ENCODE measurements around the gene TAGLN3.

TAGLN3 gene

DNA sequence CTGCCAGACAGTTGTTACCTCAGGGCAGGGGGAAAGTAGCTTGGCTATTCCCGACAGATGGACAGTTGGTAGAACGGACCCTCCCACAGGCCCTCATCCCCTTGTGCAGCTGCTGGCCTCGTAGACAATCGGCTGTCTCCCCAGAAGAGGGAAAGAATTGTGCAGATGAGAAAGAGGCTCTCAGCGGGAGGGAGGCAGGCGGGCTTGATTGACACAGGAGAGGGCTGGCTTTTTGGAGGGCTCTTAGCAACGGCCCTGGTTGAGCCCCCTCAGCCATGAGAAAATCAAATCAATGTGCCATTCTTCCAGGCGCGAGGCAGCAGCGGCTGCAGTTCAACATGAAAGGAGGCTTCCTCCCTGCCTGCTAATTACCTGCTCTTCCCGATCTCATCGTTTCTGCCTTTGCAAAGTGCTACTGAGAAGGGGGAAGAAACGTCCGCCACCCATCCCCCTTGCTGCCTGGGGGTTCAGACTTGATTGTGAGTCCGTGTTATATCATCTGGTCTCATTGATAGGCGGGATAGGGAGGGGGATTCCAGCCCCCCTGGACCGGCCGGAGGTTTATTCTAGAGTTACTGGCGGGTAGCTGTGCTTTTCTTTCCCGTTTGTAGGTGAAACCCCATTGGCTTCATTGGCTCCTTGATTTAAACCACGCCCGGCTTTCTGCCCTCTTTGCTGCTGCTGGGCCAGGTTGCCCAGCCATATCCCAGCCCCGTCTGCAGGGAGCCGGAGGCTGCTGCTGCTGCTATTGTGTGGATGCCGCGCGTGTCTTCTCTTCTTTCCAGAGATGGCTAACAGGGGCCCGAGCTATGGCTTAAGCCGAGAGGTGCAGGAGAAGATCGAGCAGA lies at the start of gene TAGLN3:
Gene TAGLN3, plus strand, starts transcription at position 287 of the 848 bp plus-strand sequence. Its CDS starts 501 bp downstream, at position 788.
- H3K4me3 Mint-ChIP-seq: peak within 1 kb of the TSS; percentile 72
- peaks cover 35% of the 10 kb centered on the region for H3K4me1 Mint-ChIP-seq (ENCODE audit: low read depth)
- peaks cover 3% of the 10 kb centered on the region for H3K36me3 Mint-ChIP-seq (ENCODE audit: low read depth)
- no peak within 1 kb of the TSS for H3K27ac Mint-ChIP-seq
- H3K9me3 Mint-ChIP-seq: no peaks in the 10 kb centered on the region
- no peaks in the 10 kb centered on the region for H3K27me3 Mint-ChIP-seq (ENCODE audit: low read depth)

DNA sequence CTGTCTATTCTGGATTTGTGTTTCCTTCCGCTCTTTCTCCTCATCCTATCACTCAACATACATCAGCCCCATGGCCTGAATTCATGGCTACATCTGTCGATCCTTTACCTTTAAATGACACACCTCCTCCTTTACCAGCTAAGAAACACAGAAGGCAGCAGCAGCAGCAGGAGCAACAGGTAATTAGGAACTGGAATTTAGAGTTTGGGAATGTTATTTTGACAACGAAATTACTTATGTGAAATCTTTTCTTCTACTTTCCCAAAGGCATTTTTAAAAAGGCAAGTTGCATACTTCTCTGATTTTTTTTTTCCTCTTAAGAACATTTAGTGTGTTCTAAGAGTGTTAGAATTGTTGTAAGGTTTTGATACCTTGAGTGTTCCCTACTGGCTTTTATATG lies 49.0 kb upstream of the TAGLN3 start:
- Mint-ChIP-seq H3K27ac (no peak overlapping the region), H3K9me3 (no peaks in the 10 kb centered on the region), H3K36me3 (ENCODE audit: low read depth) (no peaks in the 10 kb centered on the region), H3K4me3 (no peak overlapping the region), H3K27me3 (ENCODE audit: low read depth) (peaks cover 21% of the 10 kb centered on the region), H3K4me1 (ENCODE audit: low read depth) (no peaks in the 10 kb centered on the region)

DNA sequence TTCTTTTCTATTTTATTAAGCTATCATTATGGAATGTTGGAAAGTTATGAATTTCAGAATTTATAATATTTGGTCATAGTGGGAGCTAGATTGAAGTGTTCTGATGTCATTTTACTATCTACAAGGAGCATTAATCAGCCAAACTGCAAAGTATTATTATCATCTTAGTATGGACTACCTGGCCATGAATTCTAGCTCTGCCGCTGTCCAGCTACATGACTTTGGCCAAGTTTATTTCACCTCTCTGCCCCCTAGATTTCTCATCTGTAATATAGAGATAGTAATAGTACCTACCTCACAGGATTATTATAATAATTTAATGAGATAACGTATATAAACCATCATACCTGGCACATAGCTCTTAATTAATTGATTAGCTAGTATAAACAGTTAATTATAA lies 47.7 kb upstream of the TAGLN3 start:
- Mint-ChIP-seq H3K4me3 (no peak overlapping the region), H3K27me3 (ENCODE audit: low read depth) (peaks cover 18% of the 10 kb centered on the region), H3K9me3 (no peaks in the 10 kb centered on the region), H3K27ac (no peak overlapping the region), H3K36me3 (ENCODE audit: low read depth) (no peaks in the 10 kb centered on the region), H3K4me1 (ENCODE audit: low read depth) (no peaks in the 10 kb centered on the region)

DNA sequence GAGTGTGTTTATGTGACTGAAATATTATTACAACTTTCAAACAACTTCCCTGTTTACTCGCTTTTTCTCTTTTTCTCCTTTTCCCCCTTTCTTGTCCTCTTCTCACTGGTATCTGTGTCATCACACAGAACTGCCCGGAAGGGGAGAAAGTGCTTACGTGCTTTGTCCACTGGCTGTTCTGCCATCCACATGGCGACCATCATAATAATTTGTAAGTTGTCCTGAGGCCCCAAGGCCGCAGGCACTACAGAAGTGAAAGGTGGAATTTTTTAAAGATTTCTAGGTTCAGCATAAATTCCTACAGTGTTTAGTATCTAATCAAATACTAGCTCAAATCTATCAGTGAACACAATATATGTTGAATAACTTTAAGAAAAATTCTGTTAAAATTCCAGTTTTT lies 46.6 kb upstream of the TAGLN3 start:
- Mint-ChIP-seq H3K9me3 (no peaks in the 10 kb centered on the region), H3K36me3 (ENCODE audit: low read depth) (no peaks in the 10 kb centered on the region), H3K4me3 (no peak overlapping the region), H3K27me3 (ENCODE audit: low read depth) (peaks cover 12% of the 10 kb centered on the region), H3K27ac (no peak overlapping the region), H3K4me1 (ENCODE audit: low read depth) (no peaks in the 10 kb centered on the region)

DNA sequence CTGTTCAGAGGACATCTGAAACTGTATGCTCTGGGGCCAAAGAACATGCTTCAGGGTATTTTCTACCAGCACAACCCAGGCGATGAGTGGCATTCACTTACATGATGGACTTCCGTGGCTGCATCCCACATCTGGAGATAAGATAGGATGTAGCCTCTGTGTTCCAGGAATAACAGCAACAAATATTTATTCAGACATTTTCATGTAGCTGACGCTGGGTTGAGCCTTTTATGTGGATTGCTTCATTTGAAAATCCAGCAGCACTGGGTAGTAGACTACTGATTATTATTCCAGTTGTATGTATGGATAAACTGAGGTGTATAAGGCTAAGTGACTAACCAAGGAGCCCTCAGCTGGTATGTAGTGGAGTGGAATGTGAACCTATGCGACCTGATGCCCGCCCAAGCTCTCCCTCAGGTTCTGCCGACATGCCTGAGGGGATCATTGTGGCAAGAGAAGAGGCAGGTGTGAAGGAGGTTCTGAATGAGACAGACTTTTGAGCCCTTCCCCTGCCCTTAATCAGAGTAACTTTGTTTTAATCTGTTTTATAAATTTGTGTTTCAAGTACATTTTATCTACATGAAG lies 45.8 kb upstream of the TAGLN3 start:
- Mint-ChIP-seq H3K36me3 (ENCODE audit: low read depth) (no peaks in the 10 kb centered on the region), H3K9me3 (no peaks in the 10 kb centered on the region), H3K4me1 (ENCODE audit: low read depth) (peaks cover 3% of the 10 kb centered on the region), H3K27me3 (ENCODE audit: low read depth) (peaks cover 6% of the 10 kb centered on the region), H3K27ac (no peak overlapping the region), H3K4me3 (no peak overlapping the region)

DNA sequence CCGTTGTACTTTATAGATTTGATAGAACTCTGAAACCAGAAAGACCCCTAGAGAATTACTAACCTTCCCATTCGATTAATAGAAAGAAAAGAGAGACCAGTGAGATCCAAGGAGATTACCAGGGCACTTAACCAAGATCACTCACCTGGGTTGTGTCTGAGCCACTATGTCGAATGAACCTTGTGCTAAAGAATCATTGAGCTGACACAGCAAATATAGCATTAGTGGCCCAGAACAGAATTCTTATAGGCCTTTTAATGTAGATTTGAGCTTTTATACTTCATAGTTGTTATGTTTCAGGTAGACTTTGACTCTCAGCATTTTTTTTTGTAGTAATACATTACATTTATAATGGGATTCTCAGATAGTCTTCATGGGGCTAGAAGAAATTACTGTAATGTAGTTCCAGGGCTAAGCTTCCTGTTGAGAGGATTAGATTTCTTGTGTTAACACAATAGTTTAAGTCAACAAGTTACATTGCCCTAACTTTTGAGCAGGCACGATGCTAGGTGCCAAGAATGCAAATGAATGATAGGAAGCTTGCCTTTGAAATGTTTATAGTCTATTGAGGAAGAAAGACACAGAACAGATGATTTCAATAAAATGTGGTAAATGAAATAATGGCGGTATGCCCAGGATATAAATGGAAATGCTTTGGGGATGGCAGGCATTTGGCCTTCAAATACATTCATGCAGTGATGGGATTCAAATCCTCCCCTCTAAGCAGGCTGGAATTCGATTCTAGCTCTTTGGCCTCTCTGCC lies 44.3 kb upstream of the TAGLN3 start:
- Mint-ChIP-seq H3K4me1 (ENCODE audit: low read depth) (peaks cover 3% of the 10 kb centered on the region), H3K27ac (no peak overlapping the region), H3K36me3 (ENCODE audit: low read depth) (peaks cover under 1% of the 10 kb centered on the region), H3K4me3 (no peak overlapping the region), H3K27me3 (ENCODE audit: low read depth) (peaks cover 6% of the 10 kb centered on the region), H3K9me3 (no peaks in the 10 kb centered on the region)

DNA sequence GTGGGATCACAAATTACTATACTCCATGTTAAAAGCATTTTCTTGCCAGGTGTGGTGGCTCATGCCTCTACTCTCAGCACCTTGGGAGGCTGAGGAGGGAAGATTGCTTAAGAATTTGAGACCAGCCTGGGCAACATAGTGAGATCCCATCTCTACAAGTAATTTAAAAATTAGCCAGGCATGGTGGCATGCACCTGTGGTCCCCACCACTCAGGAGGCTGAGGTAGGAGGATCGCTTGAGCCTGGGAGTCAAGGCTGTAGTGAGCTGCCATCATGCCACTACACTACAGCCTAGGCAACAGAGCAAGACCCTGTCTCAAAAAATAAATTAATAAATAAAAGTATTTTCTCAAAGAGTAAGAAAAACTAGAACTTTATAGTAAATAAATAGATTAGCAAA lies 42.8 kb upstream of the TAGLN3 start:
- Mint-ChIP-seq H3K27ac (no peak overlapping the region), H3K4me3 (no peak overlapping the region), H3K27me3 (ENCODE audit: low read depth) (no peaks in the 10 kb centered on the region), H3K4me1 (ENCODE audit: low read depth) (peaks cover 3% of the 10 kb centered on the region), H3K36me3 (ENCODE audit: low read depth) (peaks cover 3% of the 10 kb centered on the region), H3K9me3 (no peaks in the 10 kb centered on the region)

DNA sequence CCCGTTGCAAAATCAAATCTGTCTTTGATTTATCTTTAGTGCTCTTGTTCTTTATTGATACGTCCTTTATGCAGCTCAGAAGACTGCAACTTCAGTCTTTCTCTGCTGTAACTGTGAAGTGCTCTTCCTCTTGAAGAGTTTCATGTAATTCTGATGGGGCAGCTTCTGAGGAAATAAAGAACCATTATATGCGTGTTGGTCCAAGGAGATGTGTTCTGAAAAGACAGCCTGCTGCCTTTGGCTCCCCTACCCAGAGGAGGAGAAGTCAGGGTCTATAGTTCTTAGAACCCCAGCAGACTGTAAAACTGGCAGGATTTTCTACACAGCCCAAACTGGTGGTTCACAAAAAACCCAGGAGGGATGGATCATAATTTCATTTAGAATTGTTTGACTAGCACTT lies 42.3 kb upstream of the TAGLN3 start:
- Mint-ChIP-seq H3K9me3 (no peaks in the 10 kb centered on the region), H3K4me3 (no peak overlapping the region), H3K27ac (no peak overlapping the region), H3K4me1 (ENCODE audit: low read depth) (peaks cover 3% of the 10 kb centered on the region), H3K36me3 (ENCODE audit: low read depth) (peaks cover 3% of the 10 kb centered on the region), H3K27me3 (ENCODE audit: low read depth) (no peaks in the 10 kb centered on the region)

DNA sequence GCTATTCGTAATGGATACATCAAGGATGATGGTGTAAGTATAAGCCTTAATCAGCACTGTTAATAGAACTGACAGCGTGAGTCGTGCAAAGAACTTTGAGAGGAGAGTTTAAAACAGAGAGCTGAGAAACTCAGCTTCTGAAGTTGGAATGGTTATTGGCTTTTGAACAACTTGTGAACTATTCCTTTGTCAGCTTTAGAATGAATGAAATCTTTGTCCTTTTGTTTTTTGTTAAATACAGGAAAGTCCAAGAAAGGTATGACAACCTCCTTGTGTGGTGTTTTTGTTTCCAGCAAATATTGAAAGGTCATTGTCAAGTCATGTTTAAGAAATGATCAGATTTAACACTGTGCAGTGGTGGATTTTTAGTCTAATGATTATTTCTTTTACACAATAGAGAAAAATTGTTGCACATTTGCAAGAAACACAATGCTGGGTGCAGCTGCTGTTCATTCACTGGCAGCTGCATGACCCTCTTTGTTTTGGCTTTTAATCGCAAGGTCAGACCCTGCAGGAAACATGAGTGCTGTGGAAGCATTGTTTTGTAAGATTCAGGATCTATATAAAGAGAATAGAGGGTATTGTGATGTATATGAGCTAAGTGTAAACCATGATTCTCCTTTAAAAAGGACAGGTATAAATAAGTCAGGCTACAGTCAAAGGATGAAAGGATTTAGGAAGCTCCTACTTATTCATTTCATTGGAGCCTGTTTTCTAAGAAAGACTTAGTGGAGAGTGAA lies 41.6 kb upstream of the TAGLN3 start:
- no peak overlapping the region for H3K27ac Mint-ChIP-seq
- H3K4me3 Mint-ChIP-seq: no peak overlapping the region
- H3K36me3 Mint-ChIP-seq (ENCODE audit: low read depth): peaks cover 3% of the 10 kb centered on the region
- H3K27me3 Mint-ChIP-seq (ENCODE audit: low read depth): no peaks in the 10 kb centered on the region
- peaks cover 3% of the 10 kb centered on the region for H3K4me1 Mint-ChIP-seq (ENCODE audit: low read depth)
- H3K9me3 Mint-ChIP-seq: no peaks in the 10 kb centered on the region

DNA sequence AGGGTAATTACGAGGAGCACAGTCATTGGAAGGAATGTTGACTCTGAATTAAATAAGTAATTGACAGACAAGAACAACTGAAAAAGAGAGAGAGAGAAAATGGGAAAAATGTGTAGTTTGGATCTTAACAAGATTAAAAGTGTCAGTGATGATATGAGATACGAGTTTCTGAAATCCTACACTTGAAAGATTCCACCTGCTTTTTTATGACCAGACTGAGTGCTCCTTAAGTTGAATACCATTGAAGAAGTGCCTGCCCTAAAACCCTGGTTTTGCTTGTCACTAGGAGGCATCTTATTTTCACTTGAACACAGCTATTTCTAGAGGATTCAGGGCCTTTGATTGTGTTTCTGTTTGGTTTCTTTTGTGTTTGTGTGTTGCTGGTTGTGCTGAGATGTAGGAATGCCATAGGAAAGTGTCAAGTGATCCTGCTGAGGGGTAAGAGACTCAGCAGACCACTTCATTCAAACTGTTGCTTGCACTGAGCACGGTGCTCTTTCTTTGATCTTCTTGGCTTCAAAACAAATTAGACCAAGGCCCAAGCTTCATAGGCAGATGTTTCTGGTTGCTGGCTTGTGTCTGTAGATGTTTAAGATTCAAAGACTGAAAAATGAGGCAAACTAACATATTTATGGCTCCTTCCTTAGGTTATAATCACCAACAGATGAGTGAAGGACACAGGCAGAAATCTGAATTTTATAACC lies 37.1 kb upstream of the TAGLN3 start:
- H3K4me3 Mint-ChIP-seq: no peak overlapping the region
- no peaks in the 10 kb centered on the region for H3K9me3 Mint-ChIP-seq
- peaks cover 3% of the 10 kb centered on the region for H3K4me1 Mint-ChIP-seq (ENCODE audit: low read depth)
- no peaks in the 10 kb centered on the region for H3K27me3 Mint-ChIP-seq (ENCODE audit: low read depth)
- peaks cover 3% of the 10 kb centered on the region for H3K36me3 Mint-ChIP-seq (ENCODE audit: low read depth)
- H3K27ac Mint-ChIP-seq: no peak overlapping the region

DNA sequence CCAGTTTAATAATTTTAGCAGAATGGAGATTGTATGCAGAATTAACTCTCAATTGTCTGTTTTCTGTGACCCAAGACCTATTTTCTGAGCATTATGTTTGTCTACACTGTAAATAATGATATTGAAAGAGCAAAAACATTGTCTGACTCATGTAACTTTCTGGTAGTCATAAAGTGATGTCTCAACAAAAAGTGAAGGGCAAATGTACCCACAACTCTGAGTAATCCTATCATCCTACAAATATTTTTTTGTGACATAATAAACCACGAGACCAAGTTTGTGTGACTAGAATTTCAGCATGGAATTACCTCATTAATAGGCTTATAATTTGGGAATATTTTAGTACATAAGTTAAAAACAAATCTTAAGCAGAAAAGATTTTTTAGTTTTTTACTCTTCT lies 35.3 kb upstream of the TAGLN3 start:
- Mint-ChIP-seq H3K4me1 (ENCODE audit: low read depth) (peaks cover 3% of the 10 kb centered on the region), H3K27me3 (ENCODE audit: low read depth) (no peaks in the 10 kb centered on the region), H3K36me3 (ENCODE audit: low read depth) (peaks cover 3% of the 10 kb centered on the region), H3K9me3 (no peaks in the 10 kb centered on the region), H3K27ac (no peak overlapping the region), H3K4me3 (no peak overlapping the region)

DNA sequence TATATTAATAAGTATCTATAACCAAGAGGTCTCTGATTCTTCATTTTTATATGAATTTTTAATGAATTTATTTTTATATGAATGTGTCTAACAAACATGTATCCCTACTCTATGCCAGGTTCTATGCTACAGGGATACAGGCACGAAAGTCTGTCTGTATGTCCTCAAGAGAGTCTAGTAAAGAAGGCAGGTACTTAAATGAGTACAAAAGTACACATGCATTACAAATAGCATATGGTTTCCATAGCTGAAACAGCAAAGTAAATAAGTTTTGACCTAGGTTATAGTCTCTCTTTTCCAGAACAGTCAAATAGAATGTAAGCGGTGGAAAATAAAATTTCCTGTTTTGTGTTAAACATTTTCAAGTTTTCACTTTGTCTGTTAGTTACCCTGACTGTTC lies 33.2 kb upstream of the TAGLN3 start:
- no peaks in the 10 kb centered on the region for H3K9me3 Mint-ChIP-seq
- peaks cover 3% of the 10 kb centered on the region for H3K4me1 Mint-ChIP-seq (ENCODE audit: low read depth)
- H3K27ac Mint-ChIP-seq: no peak overlapping the region
- no peaks in the 10 kb centered on the region for H3K36me3 Mint-ChIP-seq (ENCODE audit: low read depth)
- H3K4me3 Mint-ChIP-seq: no peak overlapping the region
- H3K27me3 Mint-ChIP-seq (ENCODE audit: low read depth): no peaks in the 10 kb centered on the region

DNA sequence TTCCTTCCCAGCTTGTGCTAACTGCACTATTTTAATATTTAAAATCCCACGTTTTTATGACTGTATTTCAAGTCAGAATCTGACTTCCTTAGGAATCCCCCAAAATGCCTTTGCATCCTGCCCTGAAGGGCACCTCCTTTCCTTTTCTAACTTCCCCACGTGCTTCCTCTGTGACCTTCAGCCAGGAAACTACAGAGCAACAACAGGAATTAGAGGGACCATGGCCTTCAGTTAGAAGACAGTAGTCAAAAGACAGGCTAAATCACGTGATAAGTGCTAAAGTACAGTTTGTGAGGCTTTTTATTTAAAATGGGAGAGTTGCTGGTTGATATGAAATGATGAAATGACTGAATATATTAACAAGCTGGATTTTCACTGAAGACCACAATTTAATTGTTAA lies 31.7 kb upstream of the TAGLN3 start:
- peaks cover 3% of the 10 kb centered on the region for H3K4me1 Mint-ChIP-seq (ENCODE audit: low read depth)
- H3K36me3 Mint-ChIP-seq (ENCODE audit: low read depth): no peaks in the 10 kb centered on the region
- H3K9me3 Mint-ChIP-seq: no peaks in the 10 kb centered on the region
- H3K4me3 Mint-ChIP-seq: no peak overlapping the region
- H3K27ac Mint-ChIP-seq: no peak overlapping the region
- no peaks in the 10 kb centered on the region for H3K27me3 Mint-ChIP-seq (ENCODE audit: low read depth)

Data from T-helper 1 cell treated with Interleukin-12 subunit alpha and Interleukin-12 subunit beta and Interleukin-4 antibody, amounts not matched to agents 30 μg/mL and 1 μg/mL, for 36 hours (primary cell).